Hematopoietic multipotent progenitor cell (in vitro differentiated cells): ENCODE results near the gene SLC15A3. TPM values are rescaled to one million over a fixed set of nuclear protein-coding genes. Genes with fewer than 3 reads are reported as not detected.

Source experiments
- DNase-seq, 3 donors: peaks; one replicate each; pipeline ENCODE4 v3.0.0-alpha.2; 2011 to 2015; ENCODE audit warnings: low read depth in 2 of 3, low spot score in 2 of 3
- total RNA-seq: library from RNA; depleted of rRNA; stranded (reverse); fragments of >200 nt; gene quantifications from one replicate; pipeline ENCODE4 v1.2.3, GENCODE V29; 2012

Gene SLC15A3
- total RNA-seq, 1 donor, result 1.6 TPM

GRCh38 chr11:60932605-60933356 is 19.2 kb downstream of the SLC15A3 start:
- no peak for DNase-seq

GRCh38 chr11:60931917-60932316 is 20.1 kb downstream of the SLC15A3 start:
- no peak for DNase-seq

GRCh38 chr11:60930394-60930793 is 21.6 kb downstream of the SLC15A3 start:
- no peak for DNase-seq

- no peak for DNase-seq
Measured at GRCh38 chr11:60929764-60930163, 22.2 kb downstream of the SLC15A3 start.

- DNase-seq, result no peak
Measured at GRCh38 chr11:60928563-60929001, 23.4 kb downstream of the SLC15A3 start.

- no peak for DNase-seq
Measured at GRCh38 chr11:60927600-60927999, 24.4 kb downstream of the SLC15A3 start.

- no peak for DNase-seq
Measured at GRCh38 chr11:60927061-60927592, 24.8 kb downstream of the SLC15A3 start.

GRCh38 chr11:60926500-60926899 is 25.5 kb downstream of the SLC15A3 start:
- DNase-seq, result no peak

- DNase-seq, result no peak
Measured at GRCh38 chr11:60925868-60926267, 26.1 kb downstream of the SLC15A3 start.

- DNase-seq, result no peak
Measured at GRCh38 chr11:60924906-60925853, 26.8 kb downstream of the SLC15A3 start.

- DNase-seq, result no peak
Measured at GRCh38 chr11:60924110-60924905, 27.7 kb downstream of the SLC15A3 start, which contains the start of gene TMEM132A. TSS of gene TMEM132A (plus strand) at chr11:60924460. CDS start at chr11:60924634, 174 bp downstream.

GRCh38 chr11:60923800-60924109 is 28.2 kb downstream of the SLC15A3 start:
- no peak for DNase-seq

GRCh38 chr11:60923326-60923725 is 28.6 kb downstream of the SLC15A3 start:
- no peak for DNase-seq

GRCh38 chr11:60922906-60923305 is 29.1 kb downstream of the SLC15A3 start:
- DNase-seq, result no peak

- no peak for DNase-seq
Measured at GRCh38 chr11:60921777-60922335, 30.1 kb downstream of the SLC15A3 start.

GRCh38 chr11:60921259-60921658 is 30.7 kb downstream of the SLC15A3 start:
- DNase-seq, result no peak

- no peak for DNase-seq
Measured at GRCh38 chr11:60919956-60920355, 32.0 kb downstream of the SLC15A3 start.

GRCh38 chr11:60919320-60919719 is 32.7 kb downstream of the SLC15A3 start:
- peak in 2 of 3 donors; percentile 36 to 40 for DNase-seq

- DNase-seq, result no peak
Measured at GRCh38 chr11:60918939-60919265, 33.1 kb downstream of the SLC15A3 start.

GRCh38 chr11:60918251-60918938 is 33.6 kb downstream of the SLC15A3 start:
- no peak for DNase-seq
